Heart right ventricle (tissue), 16 donors: ENCODE measurements around the gene GPSM1. TPM values are rescaled to one million over a fixed set of nuclear protein-coding genes. Genes with fewer than 3 reads are reported as not detected.

Experiments used
- ATAC-seq, 8 donors: fragments of 200-7000 bp; cut with Tn5 transposase; one replicate each; pipeline ENCODE4 v1.9.1; 2020; ENCODE audit warnings: mild to moderate bottlenecking in 8 of 8, moderate library complexity in 8 of 8, moderate number of reproducible peaks in 1 of 8
- DNase-seq, 2 donors: peaks; one replicate each; pipeline ENCODE4 v3.0.0-alpha.2; 2020
- H3K27ac ChIP-seq, 10 donors: fragments of 200-600 bp; sonication (generic) in 2 of 10; one replicate each; pipeline versions ENCODE4 v1.5.0 to v1.8.0; 2020 to 2022; ENCODE audit warnings: mild to moderate bottlenecking in 3 of 10
- H3K27me3 ChIP-seq, 7 donors: fragments of 200-600 bp; one replicate each; pipeline ENCODE4 v1.8.0; 2021 to 2022; ENCODE audit warnings: mild to moderate bottlenecking in 2 of 7
- H3K36me3 ChIP-seq, 9 donors: fragments of 200-600 bp; sonication (generic) in 1 of 9; one replicate each; pipeline versions ENCODE4 v1.5.0 to v1.8.0; 2020 to 2022; ENCODE audit warnings: mild to moderate bottlenecking in 2 of 9
- H3K4me1 ChIP-seq, 9 donors: fragments of 200-600 bp; sonication (generic) in 1 of 9; one replicate each; pipeline versions ENCODE4 v1.5.0 to v1.8.0; 2020 to 2022; ENCODE audit warnings: mild to moderate bottlenecking in 4 of 9
- H3K4me3 ChIP-seq, 10 donors: fragments of 200-600 bp; sonication (generic) in 2 of 10; one replicate each; pipeline versions ENCODE4 v1.5.0 to v1.8.0; 2020 to 2022; ENCODE audit warnings: mild to moderate bottlenecking in 7 of 10, moderate library complexity in 2 of 10
- H3K9me3 ChIP-seq, 11 donors: fragments of 200-600 bp in 10 of 11; sonication (generic) in 2 of 11; one replicate each; pipeline versions ENCODE4 v1.5.0 to v1.8.0; 2013 to 2022; ENCODE audit warnings: mild to moderate bottlenecking in 2 of 11, control low read depth in 1 of 11, moderate library complexity in 1 of 11
- WGBS, 2 donors: extraction: QIAGEN DNeasy Blood & Tissue Kit; methylation state at CpG; one replicate each; pipeline ENCODE4 v1.1.7; 2013; ENCODE audit warnings: inconsistent platforms in 1 of 2; 5-methylcytosine and 5-hydroxymethylcytosine counted together
- intact Hi-C, 10 donors: fragments of 100-400 bp; cut with DNase I; formaldehyde crosslinking; loops; one replicate each; pipeline versions ENCODE4 v1.11.1 to v1.14.2; 2022
- polyA plus RNA-seq, 2 donors: library from polyadenylated mRNA; stranded (reverse); fragments of 200-250 nt; gene quantifications; one replicate each; pipeline ENCODE4 v1.2.3, GENCODE V29; 2013
- total RNA-seq, 10 donors: library from RNA; stranded (reverse); fragmentation: NEBNext Ultra II Directional in 3 of 10; extraction: Animal tissue kit (Norgen Biotek cat#: 25700) in 3 of 10; gene quantifications; one replicate each; pipeline versions ENCODE4 v1.2.1 to v1.2.4, GENCODE V29; 2021 to 2023
- TF ChIP-seq, protein P1 (sequence below), 9 donors: fragments of 200-600 bp; sonication (generic) in 2 of 9; IDR thresholded peaks; one replicate each; pipeline versions ENCODE4 v1.5.0 to v1.8.0; 2021 to 2022; ENCODE audit warnings: antibody characterized with exemption in 9 of 9, mild to moderate bottlenecking in 5 of 9, moderate library complexity in 1 of 9
- donor health status: Arrhythmogenic right ventricular cardiomyopathy.
- donor health status: ischemic (EF 13 %, LVEDD 7.1; RV severe dilation, severe dysfunction).
- donor health status: healthy with polysubstance abuse.
- donor health status: DM: no; HTN: yes; CAD: no.
- donor health status: DM: no; HTN: no; CAD: no.
- donor health status: ischemic (EF 25% LVEDD 6.9; RV normal size, moderate dysfunction).
- donor health status: ischemic (EF 25% LVEDD 5.7; RV mildly dilated, moderate dysfunction).
- donor health status: healthy.
- donor health status: DM: yes; HTN: yes; CAD: no.
- donor health status: Ischemic cardiomyopathy.
- donor health status: ischemic (EF 35%, LVEDD 5.7; RV mildly dilated, moderate dysfunction).
- donor health status: nonischemic (EF 11% LVEDD 7.7; RV severe dilation, severe dysfunction).
- donor health status: DM: yes; HTN: yes; CAD: no.
- donor health status: PGD.
- donor health status: ischemic (EF 29% LVEDD 5.4; RV normal size, mild dysfunction).
- donor health status: nonischemic (EF 23%, LVEDD 6.1; RV moderate dilation, normal function).

Gene GPSM1
- total and polyA plus RNA-seq, 12 donors, result 19.4 to 87.8 (median 25.8) TPM

- Histone ChIP-seq H3K9me3 (no peaks in the 10 kb centered on the region), H3K36me3 (no peaks in the 10 kb centered on the region), H3K4me1 (no peaks in the 10 kb centered on the region), H3K4me3 (no peak overlapping the region), H3K27me3 (peaks cover 0 to 28% (median 3%) of the 10 kb centered on the region in 7 donors), H3K27ac (no peak overlapping the region)
- TF ChIP-seq, protein P1, sequence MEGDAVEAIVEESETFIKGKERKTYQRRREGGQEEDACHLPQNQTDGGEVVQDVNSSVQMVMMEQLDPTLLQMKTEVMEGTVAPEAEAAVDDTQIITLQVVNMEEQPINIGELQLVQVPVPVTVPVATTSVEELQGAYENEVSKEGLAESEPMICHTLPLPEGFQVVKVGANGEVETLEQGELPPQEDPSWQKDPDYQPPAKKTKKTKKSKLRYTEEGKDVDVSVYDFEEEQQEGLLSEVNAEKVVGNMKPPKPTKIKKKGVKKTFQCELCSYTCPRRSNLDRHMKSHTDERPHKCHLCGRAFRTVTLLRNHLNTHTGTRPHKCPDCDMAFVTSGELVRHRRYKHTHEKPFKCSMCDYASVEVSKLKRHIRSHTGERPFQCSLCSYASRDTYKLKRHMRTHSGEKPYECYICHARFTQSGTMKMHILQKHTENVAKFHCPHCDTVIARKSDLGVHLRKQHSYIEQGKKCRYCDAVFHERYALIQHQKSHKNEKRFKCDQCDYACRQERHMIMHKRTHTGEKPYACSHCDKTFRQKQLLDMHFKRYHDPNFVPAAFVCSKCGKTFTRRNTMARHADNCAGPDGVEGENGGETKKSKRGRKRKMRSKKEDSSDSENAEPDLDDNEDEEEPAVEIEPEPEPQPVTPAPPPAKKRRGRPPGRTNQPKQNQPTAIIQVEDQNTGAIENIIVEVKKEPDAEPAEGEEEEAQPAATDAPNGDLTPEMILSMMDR (IDR thresholded peaks at IDR 0.05), result no peak
- intact Hi-C loops, result no loop called here
- DNase-seq, result peak in 1 of 2 donors; percentile 4
- no peak for ATAC-seq
- 84 to 85% methylated on average over 14 of the region's 14 CpGs for WGBS, 2 donors
Measured at GRCh38 chr9:136293476-136294077, 33.8 kb upstream of the GPSM1 start.

- ATAC-seq (no peak), DNase-seq (peak in 1 of 2 donors; percentile 4)
- H3K36me3 ChIP-seq, result no peaks in the 10 kb centered on the region
- H3K4me3 ChIP-seq, result no peak overlapping the region
- intact Hi-C loops, result no loop called here
- H3K9me3 ChIP-seq, result no peaks in the 10 kb centered on the region
- WGBS, 2 donors, result 76 to 82% methylated on average over 5 of the region's 5 CpGs
- H3K4me1 ChIP-seq, result no peaks in the 10 kb centered on the region
- no peak overlapping the region for H3K27ac ChIP-seq
- TF ChIP-seq, protein P1 (IDR thresholded peaks at IDR 0.05), result no peak
- H3K27me3 ChIP-seq, result peaks cover 0 to 21% (median 0%) of the 10 kb centered on the region in 7 donors
Measured at GRCh38 chr9:136294437-136294836, 32.9 kb upstream of the GPSM1 start.

DNA sequence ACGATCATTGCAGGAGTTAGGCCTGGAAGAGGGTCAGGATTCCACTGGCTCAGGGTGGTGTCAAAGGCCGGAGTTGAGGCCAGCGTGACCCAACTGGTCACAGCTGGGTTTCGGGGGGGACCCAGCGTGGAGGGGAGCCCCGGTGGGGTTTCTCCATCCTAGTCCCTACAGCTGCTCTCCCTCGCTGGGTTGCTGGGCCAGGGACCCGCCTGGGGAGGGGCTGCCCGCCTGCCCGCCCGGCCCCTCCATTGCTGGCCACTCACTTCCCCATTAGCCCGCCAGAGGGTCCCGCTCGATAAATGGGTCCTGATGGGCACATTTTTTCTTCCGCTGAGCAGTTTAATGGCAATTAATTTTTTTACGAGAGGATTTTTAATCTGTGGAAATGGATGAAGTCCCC is 32.3 kb upstream of the GPSM1 start:
- H3K9me3 ChIP-seq, result no peaks in the 10 kb centered on the region
- no peaks in the 10 kb centered on the region for H3K36me3 ChIP-seq
- ATAC-seq (no peak), DNase-seq (no peak)
- WGBS, 2 donors, result 92 to 93% methylated on average over 16 of the region's 16 CpGs
- no peak overlapping the region for H3K4me3 ChIP-seq
- no peak overlapping the region for H3K27ac ChIP-seq
- TF ChIP-seq, protein P1 (IDR thresholded peaks at IDR 0.05), result no peak
- H3K27me3 ChIP-seq, result peaks cover 0 to 15% (median 0%) of the 10 kb centered on the region in 7 donors
- intact Hi-C loops, result no loop called here
- no peaks in the 10 kb centered on the region for H3K4me1 ChIP-seq

DNA sequence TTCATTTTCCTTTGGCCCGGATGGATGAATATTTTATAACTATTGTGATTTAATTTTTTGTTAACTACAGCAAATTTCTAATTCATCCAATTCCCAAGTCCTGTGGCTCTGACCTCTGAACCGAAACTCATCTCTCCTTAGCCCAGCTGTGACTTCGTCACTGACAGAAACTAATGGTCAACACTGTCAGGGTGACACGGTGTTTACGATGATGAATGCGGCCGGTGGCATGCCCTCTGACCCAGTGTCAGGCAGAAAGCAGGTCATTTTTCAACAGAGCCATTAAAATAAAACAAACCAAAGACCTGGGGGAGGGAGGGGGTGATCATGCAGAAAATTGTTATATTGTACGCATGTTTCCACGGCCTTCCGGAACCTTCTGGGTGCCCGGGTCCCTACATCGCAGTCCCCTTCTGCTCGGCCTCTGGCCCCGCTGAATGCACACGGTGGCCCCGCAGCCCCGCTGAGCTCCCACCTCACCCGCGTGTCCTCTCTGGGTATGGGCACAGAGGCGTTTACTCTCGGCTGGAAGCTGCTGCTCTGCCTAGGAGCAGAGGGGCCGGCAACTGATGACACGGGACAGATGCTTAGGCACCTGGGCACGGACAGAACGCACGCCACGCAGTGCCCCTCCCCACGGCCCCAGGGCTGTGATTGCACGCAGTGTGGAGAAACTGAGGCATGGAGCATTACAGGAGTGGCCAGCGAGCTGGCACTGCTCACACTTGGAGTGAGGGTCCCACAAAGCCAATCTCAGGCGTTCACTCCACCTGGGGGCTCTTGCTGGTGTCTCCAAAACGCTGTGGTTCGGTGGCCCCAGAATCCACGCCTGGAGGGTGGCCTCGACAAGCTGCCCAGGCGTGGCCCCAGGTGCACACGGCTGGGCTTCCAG is 31.6 kb upstream of the GPSM1 start:
- ATAC-seq, result no peak
- Histone ChIP-seq H3K4me3 (no peak overlapping the region), H3K27me3 (peaks cover 0 to 8% (median 0%) of the 10 kb centered on the region in 7 donors), H3K27ac (no peak overlapping the region), H3K36me3 (no peaks in the 10 kb centered on the region), H3K4me1 (no peaks in the 10 kb centered on the region), H3K9me3 (no peaks in the 10 kb centered on the region)
- TF ChIP-seq, protein P1 (IDR thresholded peaks at IDR 0.05), result no peak
- WGBS, 2 donors, result 74 to 76% methylated on average over 37 of the region's 37 CpGs
- intact Hi-C loops, result no loop called here
- DNase-seq, result peak in 1 of 2 donors; percentile 1
